Type B pancreatic cell (in vitro differentiated cells): ENCODE data around the gene PAN2. TPM values are rescaled to one million over a fixed set of nuclear protein-coding genes. Genes with fewer than 3 reads are reported as not detected.
"Not testable (repeated sequence)": the region's sequence is repeated elsewhere in the genome, so short reads cannot be mapped to it uniquely, and the experiment has no call there.

Experiments used
- DNase-seq: peaks from one replicate; pipeline ENCODE4 v3.0.0; 2021; ENCODE audit warnings: mixed read lengths; ENCODE audit not compliant: unreplicated experiment; ENCODE audit errors: extremely low spot score
- H3K27ac Mint-ChIP-seq: 2 replicates; pipeline ENCODE4 v1.8.0; 2021; ENCODE audit warnings: mild to moderate bottlenecking, mixed read lengths
- H3K27me3 Mint-ChIP-seq: 2 replicates; pipeline ENCODE4 v1.8.0; 2021; ENCODE audit warnings: mixed read lengths
- H3K36me3 Mint-ChIP-seq: 2 replicates; pipeline ENCODE4 v1.8.0; 2021; ENCODE audit warnings: mixed read lengths
- H3K4me1 Mint-ChIP-seq: one replicate; pipeline ENCODE4 v1.8.0; 2021; ENCODE audit warnings: mixed read lengths; ENCODE audit not compliant: unreplicated experiment
- H3K4me3 Mint-ChIP-seq: 2 replicates; pipeline ENCODE4 v1.8.0; 2021; ENCODE audit warnings: mild to moderate bottlenecking, mixed read lengths
- H3K9me3 Mint-ChIP-seq: 2 replicates; pipeline ENCODE4 v1.8.0; 2021; ENCODE audit warnings: mixed read lengths
- CTCF ChIP-seq: fragments of 200-600 bp; sonication (generic); conservative IDR thresholded peaks from 2 replicates; pipeline ENCODE4 v1.5.0; 2021; ENCODE audit warnings: antibody characterized with exemption, mild to moderate bottlenecking
- total RNA-seq: library from RNA; stranded (reverse); gene quantifications from 2 replicates; pipeline ENCODE4 v1.2.1, GENCODE V29; 2021; ENCODE audit warnings: low replicate concordance

The PAN2 gene
- total RNA-seq, 1 donor from 2014 or later = 77.5 TPM

- no peak for DNase-seq
- peak overlapping the region; percentile 12 for H3K27ac Mint-ChIP-seq
- H3K4me3 Mint-ChIP-seq = no peak overlapping the region
- H3K9me3 Mint-ChIP-seq = no peaks in the 10 kb centered on the region
- H3K27me3 Mint-ChIP-seq = no peaks in the 10 kb centered on the region
- TF ChIP-seq CTCF = no peak
- peaks cover 31% of the 10 kb centered on the region for H3K36me3 Mint-ChIP-seq
- H3K4me1 Mint-ChIP-seq = no peaks in the 10 kb centered on the region
These were observed 59.5 kb downstream of the PAN2 start for GRCh38 chr12:56274299-56274698.

GRCh38 chr12:56272468-56272867, 61.3 kb downstream of the PAN2 start:
- peaks cover 28% of the 10 kb centered on the region for H3K36me3 Mint-ChIP-seq
- DNase-seq, H3K27ac Mint-ChIP-seq, H3K4me1 Mint-ChIP-seq, H3K4me3 Mint-ChIP-seq, H3K27me3 Mint-ChIP-seq, H3K9me3 Mint-ChIP-seq: not testable (repeated sequence)

- no peaks in the 10 kb centered on the region for H3K27me3 Mint-ChIP-seq
- no peak for DNase-seq
- H3K4me1 Mint-ChIP-seq = peaks cover 7% of the 10 kb centered on the region
- H3K4me3 Mint-ChIP-seq = no peak overlapping the region
- peak; percentile 58 for TF ChIP-seq CTCF
- H3K9me3 Mint-ChIP-seq = no peaks in the 10 kb centered on the region
- peaks cover 25% of the 10 kb centered on the region for H3K36me3 Mint-ChIP-seq
- H3K27ac Mint-ChIP-seq = peak overlapping the region; percentile 46
These were observed 62.8 kb downstream of the PAN2 start for GRCh38 chr12:56271031-56271430.

GRCh38 chr12:56267443-56268071, 66.2 kb downstream of the PAN2 start:
- H3K36me3 Mint-ChIP-seq = peaks cover 8% of the 10 kb centered on the region
- peak overlapping the region; percentile 15 for H3K27ac Mint-ChIP-seq
- DNase-seq = no peak
- H3K9me3 Mint-ChIP-seq = no peaks in the 10 kb centered on the region
- TF ChIP-seq CTCF = no peak
- H3K4me3 Mint-ChIP-seq = peak overlapping the region; percentile 97
- H3K4me1 Mint-ChIP-seq = peaks cover 7% of the 10 kb centered on the region
- H3K27me3 Mint-ChIP-seq = no peaks in the 10 kb centered on the region

- Mint-ChIP-seq H3K4me3 (peak within 1 kb of the TSS; percentile 97), H3K27me3 (peaks cover 2% of the 10 kb centered on the region), H3K36me3 (peaks cover 8% of the 10 kb centered on the region), H3K4me1 (peaks cover 9% of the 10 kb centered on the region), H3K9me3 (peaks cover 3% of the 10 kb centered on the region), H3K27ac (peak within 1 kb of the TSS; percentile 90)
- TF ChIP-seq CTCF = peak; percentile 74
- DNase-seq = peak; percentile 89
These were observed 66.9 kb downstream of the PAN2 start, which contains the start of gene COQ10A for GRCh38 chr12:56266693-56267442. COQ10A (plus strand) TSS chr12:56266942; CDS start chr12:56267119, 177 bp downstream.

Other genes starting within 250 kb of the PAN2 start
- 115 and 141 TPM in 2 replicates for gene PA2G4, start 229.4 kb downstream of the PAN2 start, total RNA-seq
- 4,566 and 4,714 TPM in 2 replicates for gene RPL41, start 217.4 kb downstream of the PAN2 start, total RNA-seq
- gene ZC3H10, start 215.7 kb downstream of the PAN2 start, total RNA-seq = 11.6 and 12.1 TPM in 2 replicates
- gene ESYT1, start 205.7 kb downstream of the PAN2 start, total RNA-seq = 81.4 and 96.3 TPM in 2 replicates
- 66.2 and 161 TPM in 2 replicates for gene MYL6B, start 181.4 kb downstream of the PAN2 start, total RNA-seq
- 1,223 and 1,943 TPM in 2 replicates for gene MYL6, start 175.6 kb downstream of the PAN2 start, total RNA-seq
- 92.8 and 147 TPM in 2 replicates for gene SMARCC2, start 144.5 kb downstream of the PAN2 start, total RNA-seq
- gene RNF41, start 112.1 kb downstream of the PAN2 start, total RNA-seq = 33.7 and 37.7 TPM in 2 replicates
- gene NABP2, start 109.7 kb downstream of the PAN2 start, total RNA-seq = 37.5 and 40.0 TPM in 2 replicates
- gene SLC39A5, start 103.9 kb downstream of the PAN2 start, total RNA-seq = 23.0 and 37.7 TPM in 2 replicates
- gene ANKRD52, start 75.6 kb downstream of the PAN2 start, total RNA-seq = 52.9 and 56.1 TPM in 2 replicates
- gene COQ10A, start 67.1 kb downstream of the PAN2 start, total RNA-seq = 21.3 and 26.4 TPM in 2 replicates
- gene CS, start 33.7 kb downstream of the PAN2 start, total RNA-seq = 278 and 290 TPM in 2 replicates
- 194 and 217 TPM in 2 replicates for gene CNPY2, start 18.0 kb downstream of the PAN2 start, total RNA-seq
- 0.48 and 1.3 TPM in 2 replicates for gene IL23A, start 4.9 kb upstream of the PAN2 start, total RNA-seq
- gene STAT2, start 26.1 kb upstream of the PAN2 start, total RNA-seq = 132 and 139 TPM in 2 replicates
- not detected in 2 replicates for gene APOF, start 28.9 kb upstream of the PAN2 start, total RNA-seq
- 23.0 and 57.4 TPM in 2 replicates for gene TIMELESS, start 115.4 kb upstream of the PAN2 start, total RNA-seq
- not detected in 2 replicates for gene MIP, start 120.7 kb upstream of the PAN2 start, total RNA-seq
- 3.7 and 4.8 TPM in 2 replicates for gene SPRYD4, start 134.6 kb upstream of the PAN2 start, total RNA-seq
- 6.7 and 7.0 TPM in 2 replicates for gene GLS2, start 154.2 kb upstream of the PAN2 start, total RNA-seq
- 42.7 and 45.9 TPM in 2 replicates for gene RBMS2, start 187.8 kb upstream of the PAN2 start, total RNA-seq